Body of pancreas (tissue), 4 donors: Measurements from ENCODE around the gene SCO2.

Experiments
- POLR2A ChIP-seq, 3 donors: fragments of 450-650 bp; IDR thresholded peaks; one replicate each; pipeline ENCODE4 v1.6.1; 2016; ENCODE audit warnings: antibody characterized with exemption in 3 of 3, mild to moderate bottlenecking in 2 of 3
- TF ChIP-seq, protein P1 (sequence below), 7 experiments: fragments of 450-650 bp in 4 of 7; fragments of 200-600 bp in 3 of 7; sonication (generic) in 3 of 7; IDR thresholded peaks; one replicate each; pipeline ENCODE4 v1.5.1; 2016 to 2019; ENCODE audit warnings: antibody characterized with exemption in 7 of 7

DNA sequence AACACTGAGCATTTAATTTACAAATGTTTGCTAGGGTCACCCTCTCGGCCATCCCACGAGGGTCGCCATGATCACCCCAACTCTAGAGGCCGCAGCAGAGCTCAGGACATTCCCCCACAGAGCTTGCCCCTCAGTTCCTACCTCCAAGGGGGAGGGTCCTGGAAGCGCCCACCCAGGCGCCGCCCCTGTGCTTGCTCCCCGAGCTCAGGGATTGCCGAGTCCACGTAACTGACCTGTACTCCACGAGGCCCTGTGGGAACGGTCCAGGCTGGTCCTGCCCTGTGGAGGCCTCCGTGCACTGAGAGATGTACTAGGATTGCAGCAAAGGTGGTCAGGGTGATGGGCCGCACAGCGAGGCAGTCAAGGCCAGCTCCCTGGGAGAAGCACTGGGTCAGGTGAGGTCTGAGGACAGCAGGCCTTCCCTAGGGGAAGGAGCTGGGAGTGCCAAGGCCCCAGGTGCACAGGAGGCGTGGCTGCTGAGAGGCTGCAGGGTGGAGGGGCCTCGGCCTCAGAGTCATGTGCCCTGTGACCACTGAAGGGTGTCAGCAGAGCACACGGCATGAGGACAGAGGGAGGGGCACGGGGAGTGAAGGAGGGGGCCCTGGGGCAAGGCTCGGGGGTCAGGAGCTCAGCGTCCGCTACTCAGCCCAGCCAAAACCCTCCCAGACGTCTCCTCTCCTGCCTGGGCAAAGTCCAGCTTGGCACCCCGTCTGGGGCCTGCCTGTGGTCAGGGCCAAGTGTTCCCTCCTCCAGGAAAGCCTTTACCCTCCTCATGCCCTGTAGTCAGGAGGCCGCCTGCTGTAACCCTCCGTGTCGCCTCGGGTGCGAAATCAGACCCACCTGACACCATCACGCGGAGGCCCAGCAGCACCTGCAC is 41.2 kb downstream of the SCO2 start:
- TF ChIP-seq, protein P1, sequence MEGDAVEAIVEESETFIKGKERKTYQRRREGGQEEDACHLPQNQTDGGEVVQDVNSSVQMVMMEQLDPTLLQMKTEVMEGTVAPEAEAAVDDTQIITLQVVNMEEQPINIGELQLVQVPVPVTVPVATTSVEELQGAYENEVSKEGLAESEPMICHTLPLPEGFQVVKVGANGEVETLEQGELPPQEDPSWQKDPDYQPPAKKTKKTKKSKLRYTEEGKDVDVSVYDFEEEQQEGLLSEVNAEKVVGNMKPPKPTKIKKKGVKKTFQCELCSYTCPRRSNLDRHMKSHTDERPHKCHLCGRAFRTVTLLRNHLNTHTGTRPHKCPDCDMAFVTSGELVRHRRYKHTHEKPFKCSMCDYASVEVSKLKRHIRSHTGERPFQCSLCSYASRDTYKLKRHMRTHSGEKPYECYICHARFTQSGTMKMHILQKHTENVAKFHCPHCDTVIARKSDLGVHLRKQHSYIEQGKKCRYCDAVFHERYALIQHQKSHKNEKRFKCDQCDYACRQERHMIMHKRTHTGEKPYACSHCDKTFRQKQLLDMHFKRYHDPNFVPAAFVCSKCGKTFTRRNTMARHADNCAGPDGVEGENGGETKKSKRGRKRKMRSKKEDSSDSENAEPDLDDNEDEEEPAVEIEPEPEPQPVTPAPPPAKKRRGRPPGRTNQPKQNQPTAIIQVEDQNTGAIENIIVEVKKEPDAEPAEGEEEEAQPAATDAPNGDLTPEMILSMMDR (IDR thresholded peaks at IDR 0.05): peak in 4 of 7 experiments; percentile 9 to 22 (median 20)
- peak in 2 of 3 donors; percentile 50 to 52 for TF ChIP-seq POLR2A (IDR thresholded peaks at IDR 0.05)
